Dermis blood vessel endothelial cell (primary cell): ENCODE data around the gene ERGIC1. TPM values are rescaled to one million over a fixed set of nuclear protein-coding genes. Genes with fewer than 3 reads are reported as not detected.
A peak's percentile ranks its signal among the peaks of the same experiment; 100 is the strongest.
"Not testable (repeated sequence)": the region's sequence is repeated elsewhere in the genome, so short reads cannot be mapped to it uniquely, and the experiment has no call there.

Experiments
- DNase-seq: peaks from one replicate; pipeline ENCODE4 v3.0.0; 2010
- total RNA-seq: library from RNA; depleted of rRNA; stranded (reverse); fragments of >200 nt; gene quantifications from 2 replicates; pipeline ENCODE4 v1.2.3, GENCODE V29; 2014

ERGIC1 gene
- total RNA-seq, 1 donor from 2014 or later = 64.0 TPM

DNA sequence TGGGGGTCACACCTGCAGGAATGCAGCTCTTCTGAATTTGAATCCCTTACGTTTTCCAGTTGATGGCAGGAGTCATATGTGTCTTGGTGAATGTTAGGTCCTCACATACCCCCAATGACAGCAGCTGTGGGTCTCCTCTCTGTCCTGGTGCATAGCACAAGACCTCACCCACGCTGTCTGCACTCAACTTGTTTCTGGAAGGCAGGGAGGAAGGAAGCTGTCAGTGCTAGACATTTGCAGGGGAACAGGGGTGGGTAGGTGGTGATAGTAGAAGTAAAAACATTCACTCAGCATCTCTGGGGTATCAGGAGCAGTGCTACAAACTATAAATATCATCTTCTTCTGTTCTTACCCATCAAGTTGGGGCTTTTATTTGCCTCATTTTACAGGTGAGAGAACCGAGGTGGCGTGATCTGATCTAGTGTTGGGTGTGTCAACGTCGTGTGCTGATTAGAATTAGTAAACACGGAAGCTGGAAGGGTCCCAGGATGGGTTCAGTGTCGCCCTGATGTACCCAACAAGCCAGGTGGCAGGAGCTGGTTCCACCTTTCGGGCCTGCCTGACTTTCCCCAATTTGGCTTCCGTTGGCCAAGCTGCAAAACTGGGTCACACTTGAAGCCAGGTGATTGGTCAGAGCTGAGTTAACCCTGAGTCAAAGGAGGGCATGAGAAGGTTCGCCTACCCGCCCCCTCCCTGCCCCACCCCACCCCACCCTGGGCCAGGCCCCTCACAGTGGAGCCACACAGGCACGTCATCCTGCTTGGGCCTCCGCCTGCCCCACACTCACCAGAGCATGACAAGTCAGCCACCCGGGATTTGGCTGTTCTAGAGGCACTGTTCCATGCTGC, 15.8 kb downstream of the ERGIC1 start:
- DNase-seq = peak; percentile 33

DNA sequence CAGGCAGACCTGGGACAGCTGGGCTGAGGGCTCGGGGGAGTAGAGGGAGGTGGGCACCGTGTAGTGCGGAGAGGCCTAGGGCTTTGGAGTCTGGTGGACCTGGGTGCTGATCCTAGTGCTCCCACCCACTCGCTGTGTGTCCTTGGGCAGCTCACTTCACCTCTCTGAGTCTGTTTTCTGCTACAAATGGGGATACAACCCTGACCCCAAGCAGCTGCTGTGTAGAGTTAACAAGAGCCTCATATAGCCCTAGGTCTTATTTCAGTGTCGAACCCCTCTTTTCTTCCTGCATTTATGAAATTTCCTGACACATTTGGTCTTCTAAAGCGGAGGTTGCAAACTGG, 16.4 kb downstream of the ERGIC1 start:
- no peak for DNase-seq

DNA sequence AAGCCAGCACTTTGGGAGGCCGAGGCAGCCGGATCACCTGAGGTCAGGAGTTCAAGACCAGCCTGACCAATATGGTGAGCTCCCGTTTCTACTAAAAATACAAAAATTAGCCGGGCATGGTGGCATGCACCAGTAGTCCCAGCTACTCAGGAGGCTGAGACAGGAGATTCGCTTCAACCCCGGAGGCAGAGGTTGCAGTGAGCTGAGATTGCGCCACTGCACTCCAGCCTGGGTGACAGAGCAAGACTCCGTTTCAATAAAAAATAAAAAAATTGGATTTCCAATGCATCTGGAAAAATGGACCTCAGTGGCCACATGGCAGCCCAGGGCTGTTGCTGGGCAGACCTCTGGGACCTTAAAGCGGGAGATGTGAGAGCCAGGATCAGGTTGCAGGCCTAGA, 17.2 kb downstream of the ERGIC1 start:
- DNase-seq = not testable (repeated sequence)

DNA sequence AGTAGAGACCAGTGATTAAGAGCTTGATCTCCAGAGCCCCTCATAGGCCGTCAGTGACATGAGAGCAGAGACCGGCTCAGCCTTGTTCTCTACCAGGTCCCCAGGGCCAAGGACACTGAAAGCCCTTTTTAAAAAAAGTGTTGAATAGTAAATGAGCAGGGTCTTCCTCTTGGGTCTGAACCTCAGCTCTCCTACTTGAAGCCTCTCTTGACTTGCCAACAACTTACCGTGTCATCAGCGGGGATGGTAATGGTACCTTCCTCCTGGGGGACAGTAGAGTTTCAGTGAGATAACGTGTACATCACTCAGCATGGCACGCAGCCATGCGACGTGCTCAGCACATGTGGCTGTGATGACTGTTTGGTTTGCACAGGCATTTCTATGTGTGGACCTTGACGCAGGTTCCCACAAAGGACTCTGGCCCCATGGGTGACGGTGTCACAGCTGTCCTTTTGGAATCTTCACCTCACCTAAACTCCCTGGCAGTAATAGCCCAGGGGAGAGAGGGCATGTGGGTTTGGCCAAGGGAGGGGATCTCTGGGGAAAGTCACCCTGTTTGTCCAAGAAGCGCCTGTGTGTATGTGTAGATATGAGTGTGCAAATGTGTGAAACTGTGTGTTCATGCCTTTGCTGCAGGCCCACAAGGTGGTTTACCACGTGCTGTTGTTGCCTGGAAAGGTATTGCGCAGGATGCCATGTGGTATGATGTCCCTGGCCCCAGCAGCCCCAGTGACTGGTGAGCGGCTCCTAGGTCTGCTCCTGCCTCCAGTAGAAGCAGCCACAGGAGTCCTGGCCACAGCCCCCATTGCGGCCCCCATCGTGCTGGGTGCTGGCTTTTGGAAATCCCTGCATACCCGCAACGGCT, 18.7 kb downstream of the ERGIC1 start:
- DNase-seq = no peak

DNA sequence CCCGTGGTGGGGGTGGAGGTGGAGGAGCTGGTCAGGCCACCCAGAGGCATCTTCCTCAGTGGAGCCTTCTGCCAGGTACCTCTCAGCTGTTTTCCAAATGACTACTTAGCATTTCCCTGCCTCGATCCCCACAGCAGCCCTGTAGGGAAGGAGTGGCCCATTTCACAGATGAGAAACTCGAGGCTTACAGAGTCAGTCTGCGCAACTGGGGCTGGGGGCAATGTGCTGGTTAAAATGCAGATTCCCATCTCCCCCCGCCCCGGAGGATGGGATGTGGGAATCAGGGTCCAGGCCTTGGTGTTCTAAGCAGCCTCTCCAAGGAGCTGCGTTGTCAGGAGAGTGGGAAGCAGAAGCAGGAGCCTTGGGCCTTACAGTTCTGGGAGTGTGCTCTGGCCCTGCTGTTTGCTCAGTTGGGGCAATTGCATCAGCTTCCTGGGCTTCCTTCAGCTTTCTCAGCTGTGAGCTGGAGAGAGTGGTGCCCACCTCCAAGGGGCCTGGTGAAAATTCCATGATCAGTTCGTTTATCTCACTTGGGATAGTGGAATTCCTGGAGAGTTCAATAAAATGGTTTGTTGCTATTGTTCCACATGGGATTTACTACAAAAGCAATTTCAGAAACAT, 19.4 kb downstream of the ERGIC1 start:
- DNase-seq = no peak

DNA sequence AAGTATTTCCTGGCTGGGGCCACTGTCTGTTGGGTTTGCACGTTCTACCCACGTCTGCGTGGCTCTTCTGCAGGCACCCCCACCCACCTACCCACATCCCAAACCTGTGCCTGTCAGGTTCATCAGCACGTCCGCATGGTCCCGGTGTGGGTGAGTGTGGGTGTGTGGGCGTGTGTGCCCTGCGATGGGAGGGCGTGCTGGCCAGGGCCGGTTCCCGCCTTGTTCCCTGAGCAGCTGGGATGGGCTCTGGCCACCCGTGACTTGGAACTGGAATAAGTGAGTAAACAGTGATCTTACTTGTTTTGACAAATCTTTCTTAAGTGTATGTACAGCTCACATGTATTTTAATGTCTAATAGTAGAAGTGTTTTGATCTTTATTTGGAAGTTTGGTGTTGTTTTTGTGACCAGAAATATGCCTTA, 20.4 kb downstream of the ERGIC1 start:
- no peak for DNase-seq

DNA sequence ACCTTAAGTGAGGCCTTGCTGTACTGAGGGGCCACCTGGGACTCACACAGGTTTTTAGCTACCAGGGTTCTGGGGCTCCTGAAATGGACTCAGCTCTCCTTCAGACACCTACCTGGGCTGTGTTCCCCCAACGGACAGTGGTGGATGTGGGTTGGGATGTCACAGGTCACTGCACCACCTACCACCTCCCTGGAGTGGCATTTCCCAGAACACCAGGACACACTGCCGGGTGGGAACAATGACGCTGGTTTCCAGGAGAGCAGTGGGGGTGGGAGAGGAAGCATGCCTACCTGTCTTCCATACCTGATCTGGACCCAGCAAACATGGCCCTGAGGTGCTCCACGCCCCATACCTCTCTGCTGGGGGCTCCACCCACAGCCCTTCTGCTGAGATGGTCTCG, 20.9 kb downstream of the ERGIC1 start:
- DNase-seq = no peak

DNA sequence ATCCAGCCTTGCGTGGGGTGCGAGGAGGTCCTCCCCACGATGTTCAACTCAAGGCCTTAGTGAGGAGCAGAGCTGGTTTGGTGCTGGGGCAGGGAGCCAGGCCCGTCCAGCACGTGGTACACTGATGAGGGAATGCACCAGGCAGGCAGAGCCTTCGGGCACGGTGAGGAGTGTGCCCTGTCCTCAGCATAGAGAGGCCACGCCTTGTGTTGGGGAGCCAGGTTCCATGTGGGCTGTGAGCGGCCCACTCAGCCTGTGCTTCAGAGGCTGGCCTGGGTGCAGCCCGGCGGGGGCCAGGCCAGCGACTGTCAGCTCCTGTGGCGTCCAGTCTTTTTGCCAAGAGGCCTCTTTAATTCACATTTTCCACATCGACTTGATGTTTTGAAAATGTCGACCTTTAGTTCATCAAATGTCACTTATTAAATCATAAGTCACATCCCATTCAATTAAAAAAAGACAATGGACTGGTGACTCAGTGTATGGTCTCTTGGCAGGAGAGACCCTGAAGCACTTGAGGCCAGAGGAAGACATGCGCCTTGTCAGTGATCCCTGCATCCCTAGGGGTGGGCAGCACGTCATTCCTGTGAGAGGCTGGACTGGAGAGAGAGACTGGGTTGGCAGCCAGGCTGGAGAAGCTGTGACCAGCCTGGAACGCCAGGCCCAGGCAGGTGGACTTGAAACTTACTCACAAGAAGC, 21.7 kb downstream of the ERGIC1 start:
- peak; percentile 91 for DNase-seq

DNA sequence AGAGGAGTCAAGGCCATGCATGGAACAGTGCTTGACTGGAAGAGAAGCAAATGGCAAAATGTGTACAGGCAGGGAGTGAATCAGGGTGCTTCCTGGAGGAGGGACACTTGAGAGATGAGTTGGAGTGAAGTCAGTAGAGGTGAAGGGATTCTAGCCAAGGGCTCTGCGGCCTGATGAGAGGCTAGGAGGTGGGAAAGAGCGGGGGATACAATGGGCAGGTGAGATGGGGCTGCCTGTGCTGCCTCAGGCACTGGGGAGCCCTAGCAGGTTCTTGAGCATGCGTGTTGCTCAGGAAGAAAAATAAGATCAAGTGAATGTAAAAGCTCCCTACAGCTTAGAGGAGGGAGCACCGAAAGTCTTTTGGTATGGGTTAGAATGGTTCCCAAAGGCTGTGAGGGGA, 22.3 kb downstream of the ERGIC1 start:
- no peak for DNase-seq

DNA sequence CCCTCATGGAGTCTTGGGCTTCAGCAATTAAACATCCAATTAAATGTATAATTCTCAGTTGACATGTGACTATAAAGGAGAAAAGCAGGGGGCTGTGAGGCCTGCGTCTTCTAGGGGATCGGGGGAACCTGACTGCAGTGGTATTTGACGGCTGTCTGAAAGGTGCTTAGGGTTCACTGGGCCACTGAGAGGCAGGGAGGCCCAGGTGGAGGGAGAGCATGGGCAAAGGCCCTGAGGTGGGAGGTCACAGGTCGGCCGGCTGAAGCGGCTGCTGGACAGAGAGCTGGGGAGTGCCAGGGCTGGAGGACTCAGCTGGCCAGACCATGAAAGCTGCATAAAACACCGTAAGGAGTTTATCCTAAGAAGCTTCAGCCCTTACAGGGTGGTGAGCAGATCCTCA, 23.9 kb downstream of the ERGIC1 start:
- no peak for DNase-seq

DNA sequence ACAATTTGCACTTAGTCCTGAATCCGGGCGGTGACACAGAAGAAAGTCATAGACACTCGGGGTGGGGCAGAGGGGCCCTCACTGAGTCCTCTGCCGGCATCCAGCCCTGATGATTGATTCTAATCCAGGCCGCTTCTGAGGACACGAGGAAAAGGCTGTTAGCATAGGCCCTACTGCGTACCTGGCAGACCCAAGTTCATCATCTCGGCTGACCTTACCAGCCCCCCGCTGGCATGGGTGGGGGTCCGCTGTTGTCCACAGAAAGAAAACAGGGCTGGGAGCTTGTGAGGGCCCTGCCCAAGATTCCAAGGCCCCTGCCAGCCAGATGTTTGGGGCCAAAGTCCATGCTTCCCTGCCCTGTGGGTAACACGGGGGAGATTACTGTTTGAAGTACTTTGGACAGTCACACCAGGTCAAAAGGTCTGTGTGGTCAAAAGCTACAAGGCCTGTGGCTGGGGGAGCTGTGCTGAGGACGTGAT, 24.5 kb downstream of the ERGIC1 start:
- DNase-seq = no peak

DNA sequence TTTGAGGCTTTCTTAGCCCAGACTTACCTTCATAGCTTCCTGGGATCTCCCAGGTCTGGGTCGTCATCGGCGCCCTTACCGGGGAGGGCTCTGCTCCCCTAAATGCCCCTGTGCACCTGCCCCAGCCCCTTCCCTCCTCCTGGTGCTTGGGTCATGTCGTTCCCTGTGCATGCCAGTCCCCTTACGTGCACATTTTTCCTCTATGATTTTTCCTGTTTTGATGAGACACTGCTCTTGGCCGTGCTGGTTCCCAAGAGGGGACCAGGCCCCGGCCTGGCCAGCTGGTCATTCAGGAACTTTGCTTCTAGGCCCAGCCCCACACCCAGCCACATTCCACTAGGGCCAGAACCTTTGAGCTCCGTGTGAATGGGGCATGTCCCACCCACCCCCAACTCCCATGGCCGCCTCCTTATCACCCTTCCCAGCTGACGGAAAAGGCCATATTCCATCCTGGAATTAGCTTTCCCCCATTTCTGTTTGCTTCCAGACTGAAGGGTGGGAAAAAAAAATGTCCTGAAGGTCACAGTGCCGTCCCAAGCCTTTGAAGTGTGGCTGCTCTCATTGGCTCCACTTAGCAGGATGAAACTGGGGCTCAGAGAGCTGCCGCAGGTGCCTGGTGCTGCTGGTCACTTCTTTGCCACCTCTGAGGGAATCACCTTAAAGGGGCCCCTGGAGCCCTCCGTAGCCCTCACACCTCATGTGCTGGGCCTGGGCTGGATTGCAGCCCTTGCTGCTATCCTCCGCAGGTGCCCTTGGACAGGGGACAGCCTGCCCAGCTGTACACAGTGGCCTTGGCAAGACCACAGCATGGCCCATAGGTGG, 25.1 kb downstream of the ERGIC1 start:
- peak; percentile 98 for DNase-seq

DNA sequence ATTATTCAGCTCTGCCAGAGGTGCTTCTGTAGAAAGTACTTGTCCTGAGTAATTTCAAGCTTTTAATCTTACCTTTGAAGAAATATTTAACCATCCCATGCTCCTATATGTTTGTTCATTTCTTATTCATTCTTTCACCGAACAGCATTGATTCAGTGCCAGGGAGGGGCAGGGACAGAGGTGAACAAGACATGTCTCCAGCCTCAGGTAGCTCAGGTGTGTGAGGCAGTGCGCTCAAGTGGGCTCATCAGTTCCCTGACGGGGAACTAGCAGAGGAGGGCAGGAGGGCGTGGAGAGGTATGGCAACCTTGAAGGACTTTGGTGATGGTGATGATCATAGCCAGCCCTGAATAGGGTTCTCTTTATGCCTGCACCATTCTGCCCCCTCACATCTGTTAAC, 25.9 kb downstream of the ERGIC1 start:
- DNase-seq = no peak

DNA sequence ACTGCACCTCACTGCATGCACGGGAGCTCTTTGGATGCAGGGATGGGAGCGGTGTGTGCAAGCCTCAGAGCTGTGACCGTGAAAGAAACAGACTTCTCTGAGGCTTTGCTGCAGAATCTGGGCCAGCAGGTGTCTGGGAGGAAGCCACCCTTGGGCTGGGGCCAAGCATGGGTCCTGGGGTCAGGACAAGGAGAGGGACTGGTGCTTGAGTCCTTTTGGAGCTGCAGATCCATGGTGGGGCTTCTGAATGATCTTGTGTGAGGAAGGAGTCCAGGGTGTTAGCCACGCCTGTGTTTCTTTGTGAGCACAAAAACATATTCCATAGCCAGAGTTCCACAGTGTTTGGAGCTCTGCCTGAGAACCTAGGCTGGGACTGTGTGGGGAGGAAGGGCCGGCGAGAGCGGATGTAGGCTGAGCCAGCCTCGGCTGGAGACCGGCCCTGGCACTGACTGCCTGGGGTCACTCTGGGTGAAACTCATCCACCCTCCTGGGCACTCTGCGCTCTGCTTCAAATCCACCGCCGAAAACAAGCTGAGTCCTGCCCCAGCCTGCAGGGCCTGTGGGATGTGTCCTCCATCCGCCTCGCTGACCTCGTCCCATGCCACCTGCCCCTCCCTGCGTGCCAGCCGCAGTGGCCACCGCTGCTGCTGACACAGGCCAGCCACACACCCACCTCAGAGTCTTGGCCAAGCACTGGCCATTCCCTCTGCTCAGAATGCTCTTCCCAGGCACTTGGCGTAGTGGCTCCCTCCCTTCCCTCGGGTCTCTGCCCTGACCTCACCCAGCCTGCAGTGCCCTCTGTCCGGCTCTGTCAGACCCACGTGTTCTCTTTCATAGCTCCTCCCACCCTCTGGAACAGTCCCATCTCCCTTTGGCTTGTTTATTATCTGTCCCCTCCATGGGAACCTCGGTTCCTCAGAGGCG, 26.7 kb downstream of the ERGIC1 start:
- DNase-seq = peak; percentile 92

DNA sequence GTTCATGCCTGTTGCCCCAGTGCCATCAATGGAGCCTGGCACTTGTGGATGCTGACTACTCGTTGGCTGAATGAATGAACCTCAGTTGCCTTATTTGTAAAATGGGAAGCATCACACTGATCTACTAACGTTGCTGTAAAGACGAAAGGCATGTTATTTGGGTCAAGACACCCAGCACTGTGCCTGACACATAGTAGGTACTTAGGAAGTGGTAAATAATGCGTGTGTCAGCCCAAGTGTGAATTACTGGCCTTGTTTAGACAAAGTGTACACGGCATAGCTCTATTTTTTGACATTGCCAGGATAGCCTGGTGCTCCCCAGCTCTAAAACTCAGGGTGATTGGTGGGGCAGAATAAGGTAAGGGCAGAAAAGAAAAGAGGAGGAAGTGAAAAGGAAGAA, 27.4 kb downstream of the ERGIC1 start:
- DNase-seq = no peak

DNA sequence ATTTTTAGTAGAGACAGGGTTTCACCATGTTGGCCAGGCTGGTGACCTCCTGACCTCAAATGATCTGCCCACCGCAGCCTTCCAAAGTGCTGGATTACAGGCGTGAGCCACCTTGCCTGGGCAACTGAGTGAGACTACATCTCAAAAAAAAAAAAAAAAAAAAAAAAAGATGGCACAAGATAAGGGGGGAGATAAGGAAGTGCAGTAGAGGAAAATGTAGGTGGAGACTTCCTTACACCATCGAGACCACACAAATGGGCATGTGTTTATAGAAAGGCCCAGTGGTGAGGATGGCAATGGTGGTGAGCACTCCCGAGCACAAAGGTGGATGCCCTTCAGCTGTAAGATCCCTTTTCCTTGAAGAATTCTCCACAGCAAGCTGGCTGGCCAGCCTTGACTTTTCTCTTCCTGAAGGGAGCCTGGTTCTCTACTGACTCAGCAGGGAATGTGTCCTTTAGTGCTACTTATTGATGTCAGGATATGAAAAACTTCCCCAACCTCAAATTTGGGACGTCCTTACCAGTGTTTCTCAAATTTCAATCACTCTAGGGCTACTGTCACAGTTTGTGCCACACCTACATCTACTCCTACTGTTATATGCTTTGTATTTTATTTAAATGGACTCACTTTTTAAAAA, 28.2 kb downstream of the ERGIC1 start:
- DNase-seq = peak; percentile 59

DNA sequence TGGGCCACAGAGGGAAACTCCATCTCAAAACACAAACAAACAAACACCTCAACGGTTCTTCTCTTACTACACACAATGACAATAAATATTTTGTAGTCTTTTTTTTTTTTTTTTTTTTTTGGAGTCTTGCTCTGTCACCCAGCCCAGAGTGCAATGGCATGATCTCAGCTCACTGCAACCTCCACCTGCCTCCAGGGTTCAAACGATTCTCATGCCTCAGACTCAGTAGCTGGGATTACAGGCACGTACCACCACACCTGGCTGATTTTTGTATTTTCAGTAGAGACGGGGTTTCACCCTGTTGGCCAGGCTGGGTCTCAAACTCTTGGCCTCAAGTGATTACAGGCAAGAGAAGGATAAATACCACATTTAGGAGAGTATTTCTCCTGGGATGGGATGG, 30.1 kb downstream of the ERGIC1 start:
- DNase-seq = not testable (repeated sequence)

DNA sequence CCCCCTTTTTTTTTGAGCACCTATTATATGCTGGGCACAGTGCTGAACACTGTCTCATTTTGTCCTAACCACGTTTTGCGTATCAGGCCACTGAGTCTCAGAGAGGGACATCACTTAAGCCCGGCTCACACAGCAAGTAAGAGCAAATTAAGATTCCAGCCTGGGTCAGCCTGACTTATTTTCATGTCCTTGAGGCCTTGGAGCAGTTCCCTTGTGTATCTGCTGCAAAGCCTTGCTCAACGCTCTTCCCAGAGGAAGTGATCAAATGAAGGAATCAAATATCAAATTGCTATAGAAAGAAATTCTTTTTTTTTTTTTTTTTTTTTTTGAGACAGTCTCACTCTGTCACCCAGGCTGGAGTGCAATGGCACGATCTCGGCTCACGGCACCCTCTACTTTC, 30.7 kb downstream of the ERGIC1 start:
- no peak for DNase-seq

DNA sequence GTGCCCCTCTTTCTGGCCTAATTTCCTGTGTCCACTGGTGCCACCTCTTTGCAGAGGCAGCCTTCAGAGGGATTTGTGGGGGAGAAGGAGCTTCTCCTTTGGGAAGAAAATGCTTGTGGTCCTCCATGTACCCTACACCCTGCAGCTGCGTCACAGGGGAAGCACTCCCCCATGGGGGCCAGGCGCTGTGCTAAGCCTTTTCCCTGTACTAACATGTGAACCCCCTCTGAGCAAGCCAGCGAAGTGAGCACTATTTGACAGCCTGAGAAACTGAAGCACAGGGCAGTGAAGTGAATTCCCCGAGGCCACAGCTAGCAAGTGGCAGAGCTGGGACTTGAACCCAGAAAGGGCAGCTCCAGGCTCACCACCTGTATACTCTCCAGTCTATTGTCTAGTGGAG, 32.3 kb downstream of the ERGIC1 start:
- no peak for DNase-seq
